Pancreas (tissue), 10 donors: ENCODE data around the gene EPC1. TPM values are rescaled to one million over a fixed set of nuclear protein-coding genes. Genes with fewer than 3 reads are reported as not detected.
A peak's percentile ranks its signal among the peaks of the same experiment; 100 is the strongest.

Experiments used
- ATAC-seq, 4 donors: fragments of 200-7000 bp; cut with Tn5 transposase; one replicate each; pipeline versions ENCODE4 v1.8.0 to v1.9.1; 2020; ENCODE audit warnings: mild to moderate bottlenecking in 4 of 4, moderate library complexity in 4 of 4
- DNase-seq, 6 donors: peaks; one replicate each; pipeline ENCODE4 v3.0.0-alpha.2; 2020
- FAIRE-seq: peaks from 2 replicates; lab custom pipeline; 2012; peaks lifted over from hg19 to GRCh38; lab: Jason Lieb, UNC
- H3K27ac ChIP-seq, 4 donors: fragments of 200-600 bp; sonication (generic); 1 replicate in 3 of 4; 2 replicates in 1 of 4; pipeline versions ENCODE4 v1.5.0 to v1.8.0; 2020
- H3K27me3 ChIP-seq, 4 donors: fragments of 200-600 bp; one replicate each; pipeline ENCODE4 v1.8.0; 2021
- H3K36me3 ChIP-seq, 3 donors: fragments of 200-600 bp; sonication (generic) in 1 of 3; one replicate each; pipeline versions ENCODE4 v1.5.0 to v1.8.0; 2020 to 2021
- H3K4me1 ChIP-seq, 3 donors: fragments of 200-600 bp; one replicate each; pipeline ENCODE4 v1.8.0; 2021
- H3K4me3 ChIP-seq, 4 donors: fragments of 200-600 bp; sonication (generic) in 2 of 4; one replicate each; pipeline versions ENCODE4 v1.5.0 to v1.8.0; 2020 to 2021
- H3K9me3 ChIP-seq, 4 donors: fragments of 200-600 bp; one replicate each; pipeline ENCODE4 v1.8.0; 2021
- WGBS, 2 donors: extraction: QIAGEN DNeasy Blood & Tissue Kit; methylation state at CpG; one replicate each; pipeline ENCODE4 v1.1.7; 2013; 5-methylcytosine and 5-hydroxymethylcytosine counted together
- intact Hi-C, 3 donors: fragments of 100-400 bp; cut with DNase I; formaldehyde crosslinking; loops; one replicate each; pipeline versions ENCODE4 v1.11.1 to v1.14.2; 2022
- polyA plus RNA-seq, 2 donors: library from polyadenylated mRNA; stranded (reverse); fragments of 200-250 nt; gene quantifications; one replicate each; pipeline ENCODE4 v1.2.3, GENCODE V29; 2013
- total RNA-seq, 6 donors: library from RNA; stranded (reverse); fragmentation: NEBNext Ultra II Directional in 4 of 6; extraction: Animal tissue kit (Norgen Biotek cat#: 25700) in 4 of 6; gene quantifications; one replicate each; pipeline versions ENCODE4 v1.2.1 to v1.2.4, GENCODE V29; 2021 to 2023
- TF ChIP-seq, protein P1 (sequence below), 4 donors: fragments of 200-600 bp; sonication (generic) in 3 of 4; IDR thresholded peaks; one replicate each; pipeline versions ENCODE4 v1.5.0 to v1.8.0; 2021; ENCODE audit warnings: antibody characterized with exemption in 4 of 4
- donor health status: healthy with polysubstance abuse.
- donor health status: DM: no; HTN: no; CAD: no; lungs with moderate emphysema.
- donor health status: DM: no; HTN: no; CAD: no.
- donor health status: control.
- donor health status: control.
- donor health status: Bipolar disorder and iron deficiency.
- donor health status: DM: yes; HTN: yes; CAD: no.
- donor health status: DM: no; HTN: no; CAD: no.
- donor health status: DM: no; HTN: no; CAD: no.
- donor health status: DM: yes; HTN: yes; CAD: no.

Gene EPC1
- total and polyA plus RNA-seq, 8 donors = 11.3 to 21.8 (median 16.4) TPM

DNA sequence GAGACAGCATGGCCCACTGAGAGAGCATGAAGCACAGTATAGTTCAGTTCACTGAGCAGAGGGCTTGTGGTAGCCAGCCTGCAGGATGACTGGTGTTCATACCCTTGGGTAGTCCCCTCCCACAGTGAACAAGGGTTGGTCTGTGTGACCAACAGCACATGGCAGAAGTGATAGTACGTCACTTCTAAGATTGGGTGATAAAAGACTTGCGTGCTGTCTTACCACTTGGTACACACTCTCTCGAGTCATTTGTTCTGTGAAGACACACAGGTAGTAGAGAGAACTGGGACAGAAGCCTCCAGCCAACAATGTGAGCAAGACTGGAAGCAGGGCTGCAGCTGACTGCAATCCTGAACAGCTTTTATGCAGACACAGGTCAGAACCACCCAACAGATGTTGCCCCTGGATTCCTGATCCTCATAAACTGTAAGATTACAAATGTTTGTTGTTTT lies 14.6 kb downstream of the EPC1 start:
- H3K4me3 ChIP-seq = peak overlapping the region in 1 of 4 donors; percentile 3
- 11 to 20% methylated on average over 3 of the region's 3 CpGs for WGBS, 2 donors
- TF ChIP-seq, protein P1, sequence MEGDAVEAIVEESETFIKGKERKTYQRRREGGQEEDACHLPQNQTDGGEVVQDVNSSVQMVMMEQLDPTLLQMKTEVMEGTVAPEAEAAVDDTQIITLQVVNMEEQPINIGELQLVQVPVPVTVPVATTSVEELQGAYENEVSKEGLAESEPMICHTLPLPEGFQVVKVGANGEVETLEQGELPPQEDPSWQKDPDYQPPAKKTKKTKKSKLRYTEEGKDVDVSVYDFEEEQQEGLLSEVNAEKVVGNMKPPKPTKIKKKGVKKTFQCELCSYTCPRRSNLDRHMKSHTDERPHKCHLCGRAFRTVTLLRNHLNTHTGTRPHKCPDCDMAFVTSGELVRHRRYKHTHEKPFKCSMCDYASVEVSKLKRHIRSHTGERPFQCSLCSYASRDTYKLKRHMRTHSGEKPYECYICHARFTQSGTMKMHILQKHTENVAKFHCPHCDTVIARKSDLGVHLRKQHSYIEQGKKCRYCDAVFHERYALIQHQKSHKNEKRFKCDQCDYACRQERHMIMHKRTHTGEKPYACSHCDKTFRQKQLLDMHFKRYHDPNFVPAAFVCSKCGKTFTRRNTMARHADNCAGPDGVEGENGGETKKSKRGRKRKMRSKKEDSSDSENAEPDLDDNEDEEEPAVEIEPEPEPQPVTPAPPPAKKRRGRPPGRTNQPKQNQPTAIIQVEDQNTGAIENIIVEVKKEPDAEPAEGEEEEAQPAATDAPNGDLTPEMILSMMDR (IDR thresholded peaks at IDR 0.05) = no peak
- DNase-seq (peak in 3 of 6 donors; percentile 53 to 61 (median 55)), FAIRE-seq (no peak), ATAC-seq (peak; percentile 86 to 89 (median 88))
- intact Hi-C loops = no loop called here
- H3K9me3 ChIP-seq = no peaks in the 10 kb centered on the region
- H3K27me3 ChIP-seq = no peaks in the 10 kb centered on the region
- peak overlapping the region; percentile 3 to 44 (median 21) for H3K27ac ChIP-seq
- peaks cover 43 to 76% (median 51%) of the 10 kb centered on the region in 3 donors for H3K4me1 ChIP-seq
- no peaks in the 10 kb centered on the region for H3K36me3 ChIP-seq

DNA sequence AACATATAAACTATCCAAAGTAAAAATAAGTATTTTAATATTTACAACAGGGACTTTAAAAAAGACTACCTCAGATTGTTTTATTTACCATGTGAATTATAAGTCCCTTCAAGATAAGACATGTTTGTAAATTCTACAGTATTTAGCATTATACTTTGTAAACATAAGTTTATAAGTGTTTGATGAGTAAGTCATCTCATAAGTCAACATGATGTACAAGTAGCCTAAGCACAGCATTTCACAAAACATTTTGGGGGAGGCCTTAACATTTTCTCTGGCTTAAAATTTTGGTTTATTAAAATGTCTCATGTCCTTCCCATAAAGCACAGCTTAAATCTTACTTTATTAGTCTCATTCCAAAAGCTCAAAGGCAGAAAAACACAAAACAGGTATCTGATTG lies 15.4 kb downstream of the EPC1 start:
- no peaks in the 10 kb centered on the region for H3K36me3 ChIP-seq
- H3K9me3 ChIP-seq = no peaks in the 10 kb centered on the region
- peaks cover 45 to 71% (median 48%) of the 10 kb centered on the region in 3 donors for H3K4me1 ChIP-seq
- ATAC-seq = no peak
- no peak for DNase-seq
- TF ChIP-seq, protein P1 (IDR thresholded peaks at IDR 0.05) = no peak
- H3K27me3 ChIP-seq = no peaks in the 10 kb centered on the region
- H3K4me3 ChIP-seq = no peak overlapping the region
- intact Hi-C loops = no loop called here
- no peak for FAIRE-seq
- peak overlapping the region in 2 of 4 donors; percentile 3 to 44 for H3K27ac ChIP-seq

DNA sequence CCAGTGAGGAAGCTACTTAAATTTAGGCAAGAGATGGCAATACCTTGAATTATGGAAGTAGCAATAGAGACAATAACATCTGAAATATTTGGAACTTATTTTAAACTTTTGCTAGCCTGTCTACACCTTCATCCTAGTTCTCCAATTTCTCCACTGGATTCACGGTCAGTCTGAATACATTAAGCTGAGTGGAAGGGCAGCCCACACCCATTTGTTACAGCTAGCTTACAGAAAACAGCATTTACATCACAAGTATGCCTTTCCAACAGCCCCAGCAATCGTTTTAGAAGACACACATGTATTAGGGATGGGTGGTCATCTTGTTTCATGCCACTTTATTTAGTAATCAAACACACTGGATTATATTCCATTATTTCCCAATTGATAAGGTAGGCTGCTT lies 16.7 kb downstream of the EPC1 start:
- Histone ChIP-seq H3K27ac (no peak overlapping the region), H3K4me3 (no peak overlapping the region), H3K4me1 (peaks cover 53 to 80% (median 54%) of the 10 kb centered on the region in 3 donors), H3K36me3 (no peaks in the 10 kb centered on the region), H3K27me3 (no peaks in the 10 kb centered on the region), H3K9me3 (no peaks in the 10 kb centered on the region)
- TF ChIP-seq, protein P1 (IDR thresholded peaks at IDR 0.05) = no peak
- WGBS, 2 donors = 53 to 61% methylated on average over 2 of the region's 2 CpGs
- no peak for FAIRE-seq
- intact Hi-C loops = no loop called here
- ATAC-seq = no peak
- DNase-seq = no peak

DNA sequence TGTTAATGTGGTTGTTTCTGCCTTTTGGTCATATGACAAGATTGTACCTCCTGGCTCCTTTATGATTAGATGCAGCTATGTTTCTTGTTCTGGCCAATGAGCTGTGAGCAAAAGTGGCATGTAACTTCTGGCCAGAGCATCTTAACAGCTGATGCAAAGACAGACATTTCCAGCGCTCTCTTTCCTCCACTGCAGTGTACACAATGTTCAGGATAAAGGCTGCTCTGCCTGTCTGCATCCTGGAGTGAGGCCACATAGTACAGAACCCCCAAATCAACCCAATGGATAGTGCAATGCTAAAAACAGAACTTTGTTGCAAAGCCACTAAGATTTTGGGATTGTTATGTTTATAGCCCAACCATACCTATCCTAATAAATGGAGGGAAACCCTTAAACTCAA lies 17.9 kb downstream of the EPC1 start:
- FAIRE-seq (no peak), DNase-seq (no peak), ATAC-seq (no peak)
- TF ChIP-seq, protein P1 (IDR thresholded peaks at IDR 0.05) = no peak
- H3K36me3 ChIP-seq = no peaks in the 10 kb centered on the region
- H3K4me3 ChIP-seq = no peak overlapping the region
- no peak overlapping the region for H3K27ac ChIP-seq
- H3K27me3 ChIP-seq = no peaks in the 10 kb centered on the region
- no peaks in the 10 kb centered on the region for H3K9me3 ChIP-seq
- intact Hi-C loops = no loop called here
- WGBS, 2 donors = 65 to 81% methylated on average over 1 of the region's 1 CpG
- peaks cover 49 to 72% (median 52%) of the 10 kb centered on the region in 3 donors for H3K4me1 ChIP-seq

DNA sequence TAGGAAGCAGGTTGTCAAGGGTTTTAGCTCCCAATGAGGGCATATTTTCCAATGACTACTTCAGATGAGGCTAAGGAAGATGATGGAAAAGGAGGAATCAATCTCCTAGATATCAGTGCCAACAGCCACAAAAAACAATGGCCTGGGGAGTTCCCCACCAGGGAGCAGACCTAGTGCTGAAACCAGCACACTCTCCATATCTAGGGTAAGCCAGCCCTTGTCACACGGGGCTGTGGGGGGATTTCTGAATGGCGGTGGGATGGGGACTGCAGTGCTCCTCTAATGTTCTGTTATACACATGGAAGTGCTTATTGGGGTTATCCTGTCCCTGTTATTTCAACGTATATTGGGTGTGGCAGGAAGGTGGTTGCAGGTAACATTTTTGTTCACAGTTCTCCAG lies 18.5 kb downstream of the EPC1 start:
- FAIRE-seq (no peak), DNase-seq (no peak), ATAC-seq (peak in 1 of 4 donors; percentile 19)
- intact Hi-C loops = no loop called here
- no peak overlapping the region for H3K4me3 ChIP-seq
- H3K9me3 ChIP-seq = no peaks in the 10 kb centered on the region
- no peak overlapping the region for H3K27ac ChIP-seq
- H3K4me1 ChIP-seq = peaks cover 48 to 69% (median 49%) of the 10 kb centered on the region in 3 donors
- H3K27me3 ChIP-seq = no peaks in the 10 kb centered on the region
- WGBS, 2 donors = 51 to 60% methylated on average over 3 of the region's 3 CpGs
- TF ChIP-seq, protein P1 (IDR thresholded peaks at IDR 0.05) = no peak
- H3K36me3 ChIP-seq = no peaks in the 10 kb centered on the region
